ENCODE data around the gene TFEB. TPM values are rescaled to one million over a fixed set of nuclear protein-coding genes. Genes with fewer than 3 reads are reported as not detected.

Gene TFEB
- total RNA-seq, 1 experiment from 2014 or later: 16.2 TPM

DNA sequence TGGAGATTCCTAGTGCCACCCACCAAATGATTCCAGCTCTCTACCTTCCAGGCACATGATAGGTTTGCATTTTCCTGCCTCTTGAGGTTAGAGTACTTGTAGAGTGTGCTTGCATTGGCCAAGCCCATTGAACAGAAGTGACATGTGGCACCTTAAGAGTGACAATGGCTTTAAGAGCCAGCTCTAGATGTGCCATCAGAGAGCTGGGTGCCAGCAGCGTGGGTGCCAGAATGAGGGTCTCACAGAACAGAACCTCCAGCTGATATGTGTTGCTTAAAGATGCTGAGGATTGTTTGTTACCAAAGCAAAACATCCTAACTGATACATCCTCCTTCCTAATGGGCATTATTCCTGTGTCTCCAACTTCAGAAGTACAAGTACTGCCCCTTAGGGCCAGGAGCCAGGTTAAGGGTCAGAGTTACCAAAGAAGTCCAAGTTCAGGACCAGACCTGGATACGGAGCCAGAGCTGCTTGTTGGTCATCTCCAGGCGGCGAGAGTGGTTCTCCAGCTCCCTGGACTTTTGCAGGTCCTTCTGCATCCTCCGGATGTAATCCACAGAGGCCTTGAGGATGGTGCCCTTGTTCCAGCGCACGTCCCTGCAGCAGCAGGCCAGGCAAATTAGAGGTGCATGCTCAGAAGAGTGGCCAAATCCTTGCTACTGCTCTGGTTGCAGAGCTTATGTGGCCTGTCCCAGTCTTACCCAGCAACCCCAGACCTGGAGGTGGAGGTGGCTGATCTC is 49.6 kb downstream of the TFEB start:
- intact Hi-C loops (cut with micrococcal nuclease): no loop called here
- no TSS peak for BruUV-seq (replicated peaks)
- Mint-ChIP-seq H3K27me3 (ENCODE audit: insufficient read depth, unreplicated experiment) (no peaks in the 10 kb centered on the region), H3K9me3 (ENCODE audit: unreplicated experiment) (no peaks in the 10 kb centered on the region), H3K27ac (ENCODE audit: low read depth, unreplicated experiment) (no peak overlapping the region), H3K4me3 (ENCODE audit: unreplicated experiment) (no peak overlapping the region), H3K4me1 (ENCODE audit: insufficient read depth, unreplicated experiment) (peaks cover 7% of the 10 kb centered on the region), H3K36me3 (ENCODE audit: insufficient read depth, unreplicated experiment) (peaks cover 48% of the 10 kb centered on the region)
- POLR2A ChIA-PET: interaction anchor here (0.7 to 1.0 kb wide), 2 partner anchors 49 to 552 kb away, joined by 3 read pairs; no protein-coding TSS in a partner anchor
- CTCF ChIA-PET: interaction anchor here (0.5 to 8.3 kb wide), 9 partner anchors 10 to 321 kb away, joined by 3 to 137 read pairs (median 3); no protein-coding TSS in a partner anchor
- no peak for DNase-seq (ENCODE audit: unreplicated experiment)
- TF ChIP-seq, protein P1, sequence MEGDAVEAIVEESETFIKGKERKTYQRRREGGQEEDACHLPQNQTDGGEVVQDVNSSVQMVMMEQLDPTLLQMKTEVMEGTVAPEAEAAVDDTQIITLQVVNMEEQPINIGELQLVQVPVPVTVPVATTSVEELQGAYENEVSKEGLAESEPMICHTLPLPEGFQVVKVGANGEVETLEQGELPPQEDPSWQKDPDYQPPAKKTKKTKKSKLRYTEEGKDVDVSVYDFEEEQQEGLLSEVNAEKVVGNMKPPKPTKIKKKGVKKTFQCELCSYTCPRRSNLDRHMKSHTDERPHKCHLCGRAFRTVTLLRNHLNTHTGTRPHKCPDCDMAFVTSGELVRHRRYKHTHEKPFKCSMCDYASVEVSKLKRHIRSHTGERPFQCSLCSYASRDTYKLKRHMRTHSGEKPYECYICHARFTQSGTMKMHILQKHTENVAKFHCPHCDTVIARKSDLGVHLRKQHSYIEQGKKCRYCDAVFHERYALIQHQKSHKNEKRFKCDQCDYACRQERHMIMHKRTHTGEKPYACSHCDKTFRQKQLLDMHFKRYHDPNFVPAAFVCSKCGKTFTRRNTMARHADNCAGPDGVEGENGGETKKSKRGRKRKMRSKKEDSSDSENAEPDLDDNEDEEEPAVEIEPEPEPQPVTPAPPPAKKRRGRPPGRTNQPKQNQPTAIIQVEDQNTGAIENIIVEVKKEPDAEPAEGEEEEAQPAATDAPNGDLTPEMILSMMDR (IDR thresholded peaks at IDR 0.05; ENCODE audit: unreplicated experiment): no peak

DNA sequence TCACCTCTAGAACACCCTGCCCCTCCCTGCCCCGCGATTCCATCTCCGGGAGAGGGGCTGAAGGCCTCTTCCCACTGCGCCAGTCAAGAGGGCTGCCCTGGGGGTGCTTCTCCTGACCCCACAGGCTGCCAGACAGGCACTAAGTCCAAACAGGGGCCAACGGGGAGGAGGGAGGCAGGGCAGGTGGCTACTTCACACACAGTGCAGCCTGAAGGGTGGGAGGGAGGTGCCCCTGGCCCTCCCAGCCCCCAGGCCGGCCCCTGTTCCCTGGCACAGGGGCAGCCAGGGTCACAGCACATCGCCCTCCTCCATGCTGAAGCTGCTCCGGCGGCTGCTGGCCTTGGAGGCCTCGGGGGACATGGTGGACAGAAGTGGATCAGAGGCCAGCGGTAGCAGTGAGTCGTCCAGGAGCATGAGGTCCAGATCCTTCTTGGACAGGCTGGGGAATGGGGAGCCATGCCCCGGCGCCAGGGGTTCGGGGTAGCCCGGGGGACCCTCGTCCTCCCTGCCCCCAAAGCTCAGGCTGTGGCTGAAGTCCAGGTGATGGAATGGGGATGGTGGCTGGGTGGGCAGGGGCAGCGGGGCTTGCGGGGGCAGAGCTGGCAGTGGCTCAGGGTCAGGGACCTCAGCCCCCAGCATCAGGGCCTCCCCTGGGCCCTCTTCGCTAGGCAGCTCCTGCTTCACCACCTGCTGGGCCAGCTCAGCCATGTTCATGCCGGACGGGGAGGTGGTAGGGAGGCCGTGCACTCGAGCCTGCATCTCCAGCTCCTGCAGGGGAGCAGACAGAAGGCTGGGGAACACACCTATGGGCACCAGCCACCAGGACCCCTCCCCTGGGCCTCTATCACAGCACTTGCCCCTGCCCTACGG is 50.9 kb downstream of the TFEB start:
- Mint-ChIP-seq H3K4me1 (ENCODE audit: insufficient read depth, unreplicated experiment) (peaks cover 5% of the 10 kb centered on the region), H3K27me3 (ENCODE audit: insufficient read depth, unreplicated experiment) (no peaks in the 10 kb centered on the region), H3K9me3 (ENCODE audit: unreplicated experiment) (no peaks in the 10 kb centered on the region), H3K4me3 (ENCODE audit: unreplicated experiment) (no peak overlapping the region), H3K27ac (ENCODE audit: low read depth, unreplicated experiment) (no peak overlapping the region), H3K36me3 (ENCODE audit: insufficient read depth, unreplicated experiment) (peaks cover 36% of the 10 kb centered on the region)
- ChIA-PET POLR2A (interaction anchor here (1.0 to 1.3 kb wide), 2 partner anchors 39 to 50 kb away, joined by 3 read pairs; no protein-coding TSS in a partner anchor), CTCF (interaction anchor here (0.6 to 8.3 kb wide), 30 partner anchors 8 to 334 kb away, joined by 3 to 137 read pairs (median 3); no protein-coding TSS in a partner anchor)
- TF ChIP-seq, protein P1 (IDR thresholded peaks at IDR 0.05; ENCODE audit: unreplicated experiment): no peak
- BruUV-seq (replicated peaks): no TSS peak
- no peak for DNase-seq (ENCODE audit: unreplicated experiment)
- intact Hi-C loops (cut with micrococcal nuclease): loop anchor here (5.0 kb wide), 1 partner anchor 93 kb away; the partner anchor contains the start of gene FRS3

- TF ChIP-seq, protein P1 (IDR thresholded peaks at IDR 0.05; ENCODE audit: unreplicated experiment): peak; percentile 68
- H3K27me3 Mint-ChIP-seq (ENCODE audit: insufficient read depth, unreplicated experiment): no peaks in the 10 kb centered on the region
- CTCF ChIA-PET: interaction anchor here (0.5 to 8.3 kb wide), 37 partner anchors 9 to 788 kb away, joined by 3 to 137 read pairs (median 3); no protein-coding TSS in a partner anchor
- peak; percentile 65 for DNase-seq (ENCODE audit: unreplicated experiment)
- H3K27ac Mint-ChIP-seq (ENCODE audit: low read depth, unreplicated experiment): no peak overlapping the region
- no peaks in the 10 kb centered on the region for H3K4me1 Mint-ChIP-seq (ENCODE audit: insufficient read depth, unreplicated experiment)
- POLR2A ChIA-PET: interaction anchor here (1.0 to 1.3 kb wide), 2 partner anchors 40 to 81 kb away, joined by 3 to 4 read pairs; no protein-coding TSS in a partner anchor
- peaks cover 37% of the 10 kb centered on the region for H3K36me3 Mint-ChIP-seq (ENCODE audit: insufficient read depth, unreplicated experiment)
- no peaks in the 10 kb centered on the region for H3K9me3 Mint-ChIP-seq (ENCODE audit: unreplicated experiment)
- no TSS peak for BruUV-seq (replicated peaks)
- no peak overlapping the region for H3K4me3 Mint-ChIP-seq (ENCODE audit: unreplicated experiment)
- intact Hi-C loops (cut with micrococcal nuclease): loop anchor here (5.0 kb wide), 1 partner anchor 94 kb away; the partner anchor contains the start of gene FRS3
These were observed 51.7 kb downstream of the TFEB start for GRCh38 chr6:41683523-41684310.
